Activated CD4-positive, alpha-beta T cell treated with anti-CD3 and anti-CD28 coated beads, Interleukin-2, amount 10 ng/mL, durations not matched to agents 7 days and 5 days (primary cell): ENCODE results near the gene TNFAIP8. TPM values are rescaled to one million over a fixed set of nuclear protein-coding genes. Genes with fewer than 3 reads are reported as not detected.
"Not testable (repeated sequence)": the region's sequence is repeated elsewhere in the genome, so short reads cannot be mapped to it uniquely, and the experiment has no call there.

Source experiments
- CTCF ChIA-PET: fragments of 350-600 bp; sonication (Branson Sonifier 250); formaldehyde crosslinking; loops from one replicate; lab custom pipeline; 2021; ENCODE audit warnings: antibody characterized with exemption; lab: Charles Lee
- POLR2A ChIA-PET: fragments of 350-600 bp; sonication (Branson Sonifier 250); formaldehyde crosslinking; loops from one replicate; lab custom pipeline; 2021; ENCODE audit warnings: antibody characterized with exemption; lab: Charles Lee
- DNase-seq: peaks from one replicate; pipeline ENCODE4 v3.0.0-alpha.2; 2020
- H3K27ac Mint-ChIP-seq: one replicate; pipeline ENCODE4 v1.8.0; 2021; ENCODE audit warnings: mild to moderate bottlenecking, moderate library complexity, mixed read lengths
- H3K27me3 Mint-ChIP-seq: one replicate; pipeline ENCODE4 v1.8.0; 2021; ENCODE audit warnings: mixed read lengths
- H3K36me3 Mint-ChIP-seq: one replicate; pipeline ENCODE4 v1.8.0; 2021; ENCODE audit warnings: low read depth, mixed read lengths
- H3K4me1 Mint-ChIP-seq: one replicate; pipeline ENCODE4 v1.8.0; 2021; ENCODE audit warnings: mixed read lengths
- H3K4me3 Mint-ChIP-seq: one replicate; pipeline ENCODE4 v1.8.0; 2021; ENCODE audit warnings: mild to moderate bottlenecking, moderate library complexity, mixed read lengths
- H3K9me3 Mint-ChIP-seq: one replicate; pipeline ENCODE4 v1.8.0; 2021; ENCODE audit warnings: mixed read lengths
- total RNA-seq, 2 experiments: library from RNA; stranded (reverse); gene quantifications; one replicate each; pipeline ENCODE4 v1.2.3, GENCODE V29; 2021

TNFAIP8 gene
- total RNA-seq, 2 experiments from 2014 or later: 167 to 184 TPM

- ChIA-PET CTCF (interaction anchor here (0.6 to 1.4 kb wide), 3 partner anchors 382 to 438 kb away, joined by 3 to 4 read pairs (median 3); partner anchors contain the start of gene DTWD2), POLR2A (no interaction called here)
- no peak overlapping the region for H3K4me3 Mint-ChIP-seq
- no peaks in the 10 kb centered on the region for H3K36me3 Mint-ChIP-seq
- no peaks in the 10 kb centered on the region for H3K4me1 Mint-ChIP-seq
- no peak for DNase-seq
- H3K27me3 Mint-ChIP-seq: no peaks in the 10 kb centered on the region
- H3K27ac Mint-ChIP-seq: no peak overlapping the region
- H3K9me3 Mint-ChIP-seq: no peaks in the 10 kb centered on the region
These were observed 70.2 kb downstream of the TNFAIP8 start for GRCh38 chr5:119426057-119426456.

GRCh38 chr5:119427060-119427459 lies 71.2 kb downstream of the TNFAIP8 start:
- POLR2A ChIA-PET: no interaction called here
- Mint-ChIP-seq H3K27ac (no peak overlapping the region), H3K36me3 (no peaks in the 10 kb centered on the region), H3K27me3 (no peaks in the 10 kb centered on the region), H3K4me1 (no peaks in the 10 kb centered on the region), H3K4me3 (no peak overlapping the region), H3K9me3 (no peaks in the 10 kb centered on the region)
- CTCF ChIA-PET: interaction anchor here (1.4 kb wide), 1 partner anchor 439 kb away, joined by 3 read pairs; the partner anchor contains the start of gene DTWD2
- DNase-seq: no peak

GRCh38 chr5:119427596-119427995 lies 71.8 kb downstream of the TNFAIP8 start:
- H3K4me3 Mint-ChIP-seq, H3K9me3 Mint-ChIP-seq, CTCF ChIA-PET, DNase-seq, H3K4me1 Mint-ChIP-seq, H3K36me3 Mint-ChIP-seq, POLR2A ChIA-PET, H3K27me3 Mint-ChIP-seq, H3K27ac Mint-ChIP-seq: not testable (repeated sequence)

GRCh38 chr5:119428166-119428565 lies 72.3 kb downstream of the TNFAIP8 start:
- POLR2A ChIA-PET, H3K4me1 Mint-ChIP-seq: not testable (repeated sequence)

GRCh38 chr5:119428574-119428973 lies 72.8 kb downstream of the TNFAIP8 start:
- DNase-seq, H3K4me1 Mint-ChIP-seq, H3K27ac Mint-ChIP-seq, H3K27me3 Mint-ChIP-seq, H3K36me3 Mint-ChIP-seq, H3K9me3 Mint-ChIP-seq, POLR2A ChIA-PET, H3K4me3 Mint-ChIP-seq: not testable (repeated sequence)
- CTCF ChIA-PET: interaction anchor here (3.1 kb wide), 1 partner anchor 441 kb away, joined by 13 read pairs; the partner anchor contains the start of gene DTWD2

More at GRCh38 chr5:119428166-119428565, 72.3 kb downstream of the TNFAIP8 start:
- H3K9me3 Mint-ChIP-seq, DNase-seq, H3K27ac Mint-ChIP-seq, H3K4me3 Mint-ChIP-seq, H3K36me3 Mint-ChIP-seq, H3K27me3 Mint-ChIP-seq, CTCF ChIA-PET: not testable (repeated sequence)

- CTCF ChIA-PET: interaction anchor here (0.9 to 1.8 kb wide), 3 partner anchors 21 to 445 kb away, joined by 3 to 6 read pairs (median 3); no protein-coding TSS in a partner anchor
- POLR2A ChIA-PET, H3K27me3 Mint-ChIP-seq, H3K4me3 Mint-ChIP-seq, H3K36me3 Mint-ChIP-seq, DNase-seq, H3K9me3 Mint-ChIP-seq, H3K27ac Mint-ChIP-seq: not testable (repeated sequence)
- H3K4me1 Mint-ChIP-seq: peaks cover 12% of the 10 kb centered on the region
These were observed 76.9 kb downstream of the TNFAIP8 start for GRCh38 chr5:119432674-119433237.

GRCh38 chr5:119435436-119436132 lies 79.8 kb downstream of the TNFAIP8 start:
- H3K4me1 Mint-ChIP-seq: peaks cover 12% of the 10 kb centered on the region
- H3K9me3 Mint-ChIP-seq: no peaks in the 10 kb centered on the region
- peak; percentile 73 for DNase-seq
- no peaks in the 10 kb centered on the region for H3K36me3 Mint-ChIP-seq
- ChIA-PET CTCF (interaction anchor here (1.0 to 1.9 kb wide), 5 partner anchors 26 to 448 kb away, joined by 3 to 15 read pairs (median 3); partner anchors contain the start of gene DTWD2), POLR2A (no interaction called here)
- H3K27ac Mint-ChIP-seq: no peak overlapping the region
- no peak overlapping the region for H3K4me3 Mint-ChIP-seq
- H3K27me3 Mint-ChIP-seq: peaks cover 18% of the 10 kb centered on the region

GRCh38 chr5:119437785-119438586 lies 82.2 kb downstream of the TNFAIP8 start:
- Mint-ChIP-seq H3K27me3 (peaks cover 35% of the 10 kb centered on the region), H3K4me1 (peaks cover 12% of the 10 kb centered on the region)
- CTCF ChIA-PET: interaction anchor here (0.7 to 2.7 kb wide), 3 partner anchors 8 to 450 kb away, joined by 3 to 7 read pairs (median 3); partner anchors contain the start of gene DTWD2
- H3K27ac Mint-ChIP-seq, H3K36me3 Mint-ChIP-seq, POLR2A ChIA-PET, H3K9me3 Mint-ChIP-seq, H3K4me3 Mint-ChIP-seq, DNase-seq: not testable (repeated sequence)

- H3K36me3 Mint-ChIP-seq, H3K9me3 Mint-ChIP-seq, H3K27ac Mint-ChIP-seq, DNase-seq, H3K4me3 Mint-ChIP-seq, POLR2A ChIA-PET: not testable (repeated sequence)
- CTCF ChIA-PET: interaction anchor here (1.1 to 2.7 kb wide), 2 partner anchors 8 to 450 kb away, joined by 3 to 7 read pairs; partner anchors contain the start of gene DTWD2
- H3K27me3 Mint-ChIP-seq: peaks cover 37% of the 10 kb centered on the region
- peaks cover 12% of the 10 kb centered on the region for H3K4me1 Mint-ChIP-seq
These were observed 82.7 kb downstream of the TNFAIP8 start for GRCh38 chr5:119438587-119438917.

- ChIA-PET CTCF (interaction anchor here (1.1 to 2.7 kb wide), 2 partner anchors 9 to 451 kb away, joined by 4 to 7 read pairs; partner anchors contain the start of gene DTWD2), POLR2A (no interaction called here)
- Mint-ChIP-seq H3K27me3 (peaks cover 37% of the 10 kb centered on the region), H3K4me3 (peak overlapping the region; percentile 44), H3K27ac (no peak overlapping the region), H3K9me3 (no peaks in the 10 kb centered on the region), H3K36me3 (no peaks in the 10 kb centered on the region), H3K4me1 (peaks cover 12% of the 10 kb centered on the region)
- no peak for DNase-seq
These were observed 83.4 kb downstream of the TNFAIP8 start for GRCh38 chr5:119439140-119439631.

- H3K4me3 Mint-ChIP-seq, H3K27ac Mint-ChIP-seq, H3K36me3 Mint-ChIP-seq, POLR2A ChIA-PET, DNase-seq, H3K9me3 Mint-ChIP-seq, H3K4me1 Mint-ChIP-seq: not testable (repeated sequence)
- CTCF ChIA-PET: interaction anchor here (1.1 to 2.7 kb wide), 2 partner anchors 9 to 452 kb away, joined by 4 to 7 read pairs; partner anchors contain the start of gene DTWD2
- peaks cover 37% of the 10 kb centered on the region for H3K27me3 Mint-ChIP-seq
These were observed 83.8 kb downstream of the TNFAIP8 start for GRCh38 chr5:119439632-119440031.

- CTCF ChIA-PET, POLR2A ChIA-PET, H3K36me3 Mint-ChIP-seq, H3K4me3 Mint-ChIP-seq, H3K4me1 Mint-ChIP-seq, DNase-seq, H3K9me3 Mint-ChIP-seq, H3K27ac Mint-ChIP-seq: not testable (repeated sequence)
- H3K27me3 Mint-ChIP-seq: peaks cover 26% of the 10 kb centered on the region
These were observed 88.8 kb downstream of the TNFAIP8 start for GRCh38 chr5:119444643-119445042.
